Pancreas (tissue), 10 donors: Measurements from ENCODE around the gene GNAZ. TPM values are rescaled to one million over a fixed set of nuclear protein-coding genes. Genes with fewer than 3 reads are reported as not detected.

Experiments used
- ATAC-seq, 4 donors: fragments of 200-7000 bp; cut with Tn5 transposase; one replicate each; pipeline versions ENCODE4 v1.8.0 to v1.9.1; 2020; ENCODE audit warnings: mild to moderate bottlenecking in 4 of 4, moderate library complexity in 4 of 4
- DNase-seq, 6 donors: peaks; one replicate each; pipeline ENCODE4 v3.0.0-alpha.2; 2020
- FAIRE-seq: peaks from 2 replicates; lab custom pipeline; 2012; peaks lifted over from hg19 to GRCh38; lab: Jason Lieb, UNC
- H3K27ac ChIP-seq, 4 donors: fragments of 200-600 bp; sonication (generic); 1 replicate in 3 of 4; 2 replicates in 1 of 4; pipeline versions ENCODE4 v1.5.0 to v1.8.0; 2020
- H3K27me3 ChIP-seq, 4 donors: fragments of 200-600 bp; one replicate each; pipeline ENCODE4 v1.8.0; 2021
- H3K36me3 ChIP-seq, 3 donors: fragments of 200-600 bp; sonication (generic) in 1 of 3; one replicate each; pipeline versions ENCODE4 v1.5.0 to v1.8.0; 2020 to 2021
- H3K4me1 ChIP-seq, 3 donors: fragments of 200-600 bp; one replicate each; pipeline ENCODE4 v1.8.0; 2021
- H3K4me3 ChIP-seq, 4 donors: fragments of 200-600 bp; sonication (generic) in 2 of 4; one replicate each; pipeline versions ENCODE4 v1.5.0 to v1.8.0; 2020 to 2021
- H3K9me3 ChIP-seq, 4 donors: fragments of 200-600 bp; one replicate each; pipeline ENCODE4 v1.8.0; 2021
- CTCF ChIP-seq, 4 donors: fragments of 200-600 bp; sonication (generic) in 3 of 4; IDR thresholded peaks; one replicate each; pipeline versions ENCODE4 v1.5.0 to v1.8.0; 2021; ENCODE audit warnings: antibody characterized with exemption in 4 of 4
- WGBS, 2 donors: extraction: QIAGEN DNeasy Blood & Tissue Kit; methylation state at CpG; one replicate each; pipeline ENCODE4 v1.1.7; 2013; 5-methylcytosine and 5-hydroxymethylcytosine counted together
- intact Hi-C, 3 donors: fragments of 100-400 bp; cut with DNase I; formaldehyde crosslinking; loops; one replicate each; pipeline versions ENCODE4 v1.11.1 to v1.14.2; 2022
- polyA plus RNA-seq, 2 donors: library from polyadenylated mRNA; stranded (reverse); fragments of 200-250 nt; gene quantifications; one replicate each; pipeline ENCODE4 v1.2.3, GENCODE V29; 2013
- total RNA-seq, 6 donors: library from RNA; stranded (reverse); fragmentation: NEBNext Ultra II Directional in 4 of 6; extraction: Animal tissue kit (Norgen Biotek cat#: 25700) in 4 of 6; gene quantifications; one replicate each; pipeline versions ENCODE4 v1.2.1 to v1.2.4, GENCODE V29; 2021 to 2023
- donor health status: healthy with polysubstance abuse.
- donor health status: DM: no; HTN: no; CAD: no; lungs with moderate emphysema.
- donor health status: DM: no; HTN: no; CAD: no.
- donor health status: control.
- donor health status: control.
- donor health status: Bipolar disorder and iron deficiency.
- donor health status: DM: yes; HTN: yes; CAD: no.
- donor health status: DM: no; HTN: no; CAD: no.
- donor health status: DM: no; HTN: no; CAD: no.
- donor health status: DM: yes; HTN: yes; CAD: no.

GNAZ gene
- total and polyA plus RNA-seq, 8 donors, result 0.88 to 9.7 (median 2.1) TPM

- Histone ChIP-seq H3K4me3 (no peak overlapping the region), H3K27ac (no peak overlapping the region), H3K27me3 (no peaks in the 10 kb centered on the region), H3K4me1 (no peaks in the 10 kb centered on the region), H3K9me3 (no peaks in the 10 kb centered on the region), H3K36me3 (no peaks in the 10 kb centered on the region)
- ATAC-seq (no peak), DNase-seq (no peak), FAIRE-seq (no peak)
- intact Hi-C loops, result no loop called here
- WGBS, 2 donors, result 82 to 87% methylated on average over 6 of the region's 6 CpGs
- TF ChIP-seq CTCF (IDR thresholded peaks at IDR 0.05), result no peak
These were observed 88.9 kb downstream of the GNAZ start for GRCh38 chr22:23159291-23159630.

- no peak for ATAC-seq
- 92% methylated on average over 4 of the region's 4 CpGs for WGBS, 2 donors
- Histone ChIP-seq H3K27me3 (no peaks in the 10 kb centered on the region), H3K36me3 (no peaks in the 10 kb centered on the region), H3K4me3 (no peak overlapping the region), H3K27ac (no peak overlapping the region), H3K4me1 (no peaks in the 10 kb centered on the region), H3K9me3 (no peaks in the 10 kb centered on the region)
- no peak for TF ChIP-seq CTCF (IDR thresholded peaks at IDR 0.05)
- DNase-seq, result no peak
- FAIRE-seq, result no peak
- intact Hi-C loops, result no loop called here
These were observed 90.7 kb downstream of the GNAZ start for GRCh38 chr22:23161029-23161428.

- Histone ChIP-seq H3K9me3 (no peaks in the 10 kb centered on the region), H3K27ac (no peak overlapping the region), H3K27me3 (no peaks in the 10 kb centered on the region), H3K36me3 (no peaks in the 10 kb centered on the region), H3K4me3 (no peak overlapping the region), H3K4me1 (no peaks in the 10 kb centered on the region)
- ATAC-seq (no peak), DNase-seq (no peak), FAIRE-seq (no peak)
- WGBS, 2 donors, result 88 to 89% methylated on average over 13 of the region's 13 CpGs
- intact Hi-C loops, result no loop called here
- TF ChIP-seq CTCF (IDR thresholded peaks at IDR 0.05), result no peak
These were observed 91.3 kb downstream of the GNAZ start for GRCh38 chr22:23161574-23161973.

GRCh38 chr22:23163665-23164064 lies 93.3 kb downstream of the GNAZ start:
- no peak for TF ChIP-seq CTCF (IDR thresholded peaks at IDR 0.05)
- intact Hi-C loops, result no loop called here
- ATAC-seq, result peak in 2 of 4 donors; percentile 39 to 57
- no peak for DNase-seq
- no peaks in the 10 kb centered on the region for H3K4me1 ChIP-seq
- WGBS, 2 donors, result 88 to 91% methylated on average over 8 of the region's 8 CpGs
- no peaks in the 10 kb centered on the region for H3K9me3 ChIP-seq
- no peaks in the 10 kb centered on the region for H3K27me3 ChIP-seq
- H3K36me3 ChIP-seq, result no peaks in the 10 kb centered on the region
- H3K27ac ChIP-seq, result no peak overlapping the region
- no peak overlapping the region for H3K4me3 ChIP-seq
- no peak for FAIRE-seq

- Histone ChIP-seq H3K4me3 (no peak overlapping the region), H3K27me3 (no peaks in the 10 kb centered on the region), H3K36me3 (no peaks in the 10 kb centered on the region), H3K4me1 (no peaks in the 10 kb centered on the region), H3K9me3 (no peaks in the 10 kb centered on the region), H3K27ac (no peak overlapping the region)
- no peak for TF ChIP-seq CTCF (IDR thresholded peaks at IDR 0.05)
- DNase-seq, result no peak
- WGBS, 2 donors, result 75% methylated on average over 11 of the region's 11 CpGs
- FAIRE-seq, result no peak
- intact Hi-C loops, result no loop called here
- peak in 1 of 4 donors; percentile 15 for ATAC-seq
These were observed 93.8 kb downstream of the GNAZ start for GRCh38 chr22:23164091-23164490.
